Activated CD8-positive, alpha-beta memory T cell treated with anti-CD3 and anti-CD28 coated beads, Interleukin-2, amount 10 ng/mL, durations not matched to agents 7 days and 5 days (primary cell): ENCODE measurements around the gene CCM2. TPM values are rescaled to one million over a fixed set of nuclear protein-coding genes. Genes with fewer than 3 reads are reported as not detected.
"Not testable (repeated sequence)": the region's sequence is repeated elsewhere in the genome, so short reads cannot be mapped to it uniquely, and the experiment has no call there.

ENCODE experiments used
- ATAC-seq: fragments of 150-1000 bp; cut with Tn5 transposase; one replicate; pipeline ENCODE4 v1.10.0; 2021; ENCODE audit warnings: moderate library complexity
- CTCF ChIA-PET: fragments of 350-600 bp; sonication (Branson Sonifier 250); formaldehyde crosslinking; loops from one replicate; lab custom pipeline; 2021; ENCODE audit warnings: antibody characterized with exemption; lab: Charles Lee
- DNase-seq: peaks from one replicate; pipeline ENCODE4 v3.0.0-alpha.2; 2020
- H3K27ac Mint-ChIP-seq: one replicate; pipeline ENCODE4 v1.8.0; 2021; ENCODE audit warnings: mild to moderate bottlenecking, mixed read lengths
- H3K27me3 Mint-ChIP-seq: one replicate; pipeline ENCODE4 v1.8.0; 2021; ENCODE audit warnings: mixed read lengths
- H3K36me3 Mint-ChIP-seq: one replicate; pipeline ENCODE4 v1.8.0; 2021; ENCODE audit warnings: mild to moderate bottlenecking, mixed read lengths
- H3K4me1 Mint-ChIP-seq: one replicate; pipeline ENCODE4 v1.8.0; 2021; ENCODE audit warnings: mixed read lengths
- H3K4me3 Mint-ChIP-seq: one replicate; pipeline ENCODE4 v1.8.0; 2021; ENCODE audit warnings: mild to moderate bottlenecking, moderate library complexity, mixed read lengths
- H3K9me3 Mint-ChIP-seq: one replicate; pipeline ENCODE4 v1.8.0; 2022; ENCODE audit warnings: low read depth, mixed read lengths
- total RNA-seq, 2 experiments: library from RNA; stranded (reverse); gene quantifications; one replicate each; pipeline ENCODE4 v1.2.3, GENCODE V29; 2021

CCM2 gene
- total RNA-seq, 2 experiments from 2014 or later = 87.5 to 113 TPM

DNA sequence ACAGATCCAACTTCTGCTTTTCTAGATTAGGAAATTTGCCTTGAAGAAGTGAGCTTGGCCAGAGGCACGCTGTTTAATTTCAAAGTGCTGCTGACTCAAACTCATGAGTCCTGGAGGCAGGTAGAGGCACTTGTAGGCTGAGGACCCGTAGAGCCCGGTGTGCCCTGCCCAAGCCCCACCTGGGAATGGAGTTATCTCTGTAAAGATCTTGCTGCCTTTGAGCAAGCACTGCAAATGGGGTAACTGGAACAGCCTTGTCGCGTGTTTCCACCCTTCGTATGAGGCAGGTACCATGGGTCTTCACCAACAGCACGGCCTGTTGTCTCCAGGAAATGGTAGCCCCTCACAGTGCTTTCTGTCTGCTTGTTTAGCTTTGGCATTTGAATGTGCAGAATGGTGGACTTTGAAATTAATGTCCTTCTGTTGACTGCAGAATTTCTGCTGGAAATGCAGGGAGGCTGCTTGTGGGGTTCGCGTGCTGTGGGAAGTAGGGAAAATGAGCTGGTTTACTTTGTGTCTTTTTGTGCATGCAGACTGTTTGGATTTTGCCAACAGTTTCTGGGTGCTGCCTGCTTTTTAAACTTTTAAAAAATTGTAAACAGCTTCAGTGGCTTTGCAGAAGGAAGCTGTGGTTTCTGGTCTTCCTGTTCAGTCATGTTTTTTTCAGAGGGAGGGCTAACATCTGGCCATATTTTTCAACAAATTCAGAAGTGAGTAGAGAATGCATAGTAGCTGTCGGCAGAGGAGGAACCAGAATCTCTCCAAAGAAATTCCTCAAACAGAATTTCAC, 27.2 kb downstream of the CCM2 start:
- Mint-ChIP-seq H3K27me3 (no peaks in the 10 kb centered on the region), H3K4me3 (peak overlapping the region; percentile 82), H3K4me1 (peaks cover 71% of the 10 kb centered on the region), H3K27ac (peak overlapping the region; percentile 86), H3K36me3 (peaks cover 56% of the 10 kb centered on the region), H3K9me3 (no peaks in the 10 kb centered on the region)
- CTCF ChIA-PET = interaction anchor here (1.1 to 4.8 kb wide), 11 partner anchors 9 to 492 kb away, joined by 3 to 27 read pairs (median 4); partner anchors contain the start of genes CCM2 and MYO1G
- ATAC-seq (peak; percentile 62), DNase-seq (peak; percentile 68)

DNA sequence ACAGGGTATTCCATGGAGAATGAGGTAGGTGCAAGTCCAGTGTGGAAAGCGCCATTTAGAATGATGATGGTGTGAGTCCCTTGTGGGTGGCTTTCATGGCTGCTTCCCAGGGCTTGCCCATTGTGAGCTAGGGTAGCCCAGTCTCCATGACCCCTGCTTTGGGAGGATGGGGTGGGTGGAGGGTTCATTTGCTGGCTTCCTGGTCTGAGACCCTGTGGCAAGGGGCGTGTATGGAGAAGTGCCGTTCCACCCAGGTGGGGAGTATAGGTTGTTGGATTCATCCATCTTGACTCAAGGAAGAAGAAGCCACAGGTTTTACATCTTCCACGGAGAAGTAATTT, 27.7 kb downstream of the CCM2 start:
- Mint-ChIP-seq H3K9me3 (no peaks in the 10 kb centered on the region), H3K36me3 (peaks cover 60% of the 10 kb centered on the region), H3K4me1 (peaks cover 76% of the 10 kb centered on the region), H3K27ac (peak overlapping the region; percentile 86), H3K27me3 (no peaks in the 10 kb centered on the region), H3K4me3 (peak overlapping the region; percentile 82)
- DNase-seq = no peak
- CTCF ChIA-PET = interaction anchor here (1.1 to 4.8 kb wide), 11 partner anchors 9 to 493 kb away, joined by 3 to 27 read pairs (median 4); partner anchors contain the start of genes CCM2 and MYO1G
- peak; percentile 20 for ATAC-seq

DNA sequence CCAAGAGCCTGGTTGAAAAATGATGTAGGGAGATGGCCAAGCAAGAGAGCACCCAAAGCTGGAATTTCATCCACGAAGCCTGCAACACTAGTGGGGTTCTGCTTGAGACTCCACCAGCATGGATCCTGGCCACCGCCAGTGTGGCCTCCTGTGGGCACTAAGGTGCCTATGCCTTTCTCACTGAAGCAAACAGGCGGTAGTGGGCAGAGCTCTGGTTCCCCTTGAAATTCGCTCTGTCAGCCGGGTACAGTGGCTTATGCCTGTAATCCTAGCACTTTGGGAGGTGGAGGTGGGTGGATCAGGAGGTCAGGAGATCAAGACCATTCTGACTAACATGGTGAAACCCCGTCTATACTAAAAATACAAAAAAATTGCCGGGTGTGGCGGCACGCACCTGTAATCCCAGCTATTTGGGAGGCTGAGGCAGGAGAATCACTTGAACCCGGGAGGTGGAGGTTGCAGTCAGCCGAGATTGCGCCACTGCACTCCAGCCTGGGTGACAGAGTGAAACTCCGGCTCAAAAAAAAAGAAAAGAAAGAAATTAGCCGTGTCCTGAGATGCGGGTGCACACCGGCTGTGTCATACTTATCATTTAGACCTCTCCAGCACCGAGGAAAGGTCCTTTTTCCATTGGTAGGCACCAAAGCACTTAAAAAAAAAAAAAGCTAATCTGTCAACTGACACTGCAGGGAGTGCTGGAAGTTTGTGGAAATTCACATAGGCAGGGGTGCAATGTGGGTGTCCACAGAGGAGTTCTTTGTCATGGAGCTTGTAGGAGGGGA, 28.3 kb downstream of the CCM2 start:
- H3K27me3 Mint-ChIP-seq = no peaks in the 10 kb centered on the region
- DNase-seq (peak; percentile 37), ATAC-seq (no peak)
- no peaks in the 10 kb centered on the region for H3K9me3 Mint-ChIP-seq
- H3K27ac Mint-ChIP-seq = peak overlapping the region; percentile 86
- CTCF ChIA-PET = interaction anchor here (1.1 to 4.8 kb wide), 9 partner anchors 8 to 493 kb away, joined by 3 to 27 read pairs (median 5); partner anchors contain the start of genes CCM2 and MYO1G
- peaks cover 62% of the 10 kb centered on the region for H3K36me3 Mint-ChIP-seq
- peaks cover 79% of the 10 kb centered on the region for H3K4me1 Mint-ChIP-seq
- H3K4me3 Mint-ChIP-seq = peak overlapping the region; percentile 82

DNA sequence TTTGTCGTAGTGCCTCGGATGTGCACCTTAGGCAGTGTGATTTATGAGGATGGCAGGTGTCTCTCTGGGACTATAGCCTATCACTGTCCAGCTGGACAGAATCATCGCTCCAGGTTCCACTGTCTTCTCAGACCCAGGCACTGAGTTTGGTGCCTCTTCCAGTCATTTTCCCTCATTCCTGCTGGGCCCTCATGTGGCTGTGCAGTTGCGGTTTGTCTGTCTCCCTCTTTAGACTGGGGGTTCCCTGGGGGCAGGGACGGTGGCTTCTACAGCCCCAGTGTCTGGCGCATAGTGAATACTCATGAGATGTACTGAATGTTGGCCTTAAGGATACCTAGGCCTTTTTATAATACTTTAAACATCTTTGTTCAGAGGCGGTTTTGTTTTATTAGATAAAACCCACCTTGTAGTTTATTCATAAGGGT, 28.9 kb downstream of the CCM2 start:
- Mint-ChIP-seq H3K27ac (peak overlapping the region; percentile 86), H3K36me3 (peaks cover 59% of the 10 kb centered on the region), H3K9me3 (no peaks in the 10 kb centered on the region), H3K4me3 (peak overlapping the region; percentile 82), H3K4me1 (peaks cover 81% of the 10 kb centered on the region), H3K27me3 (no peaks in the 10 kb centered on the region)
- ATAC-seq = no peak
- CTCF ChIA-PET = interaction anchor here (1.8 to 4.8 kb wide), 5 partner anchors 28 to 107 kb away, joined by 5 to 27 read pairs (median 10); partner anchors contain the start of genes CCM2 and MYO1G
- DNase-seq = no peak

DNA sequence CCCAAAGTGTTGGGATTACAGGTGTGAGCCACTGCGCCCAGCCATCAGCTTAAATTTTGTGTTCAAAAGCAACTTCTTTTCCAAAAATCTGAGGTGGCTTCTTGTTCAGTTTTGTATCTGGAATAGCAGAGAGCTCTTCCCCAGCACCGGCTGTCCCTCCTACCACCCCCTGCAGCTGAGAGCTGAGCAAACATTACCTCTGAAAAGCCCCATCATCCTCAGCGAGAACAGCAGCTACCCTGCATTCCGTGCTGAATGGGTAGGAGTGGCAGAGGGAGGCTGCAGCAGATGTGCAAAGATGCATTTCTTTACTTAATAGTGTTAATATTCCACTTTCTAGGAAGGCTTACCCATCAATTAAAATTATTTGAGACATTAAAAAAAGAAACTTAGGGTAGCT, 31.8 kb downstream of the CCM2 start:
- DNase-seq (no peak), ATAC-seq (no peak)
- CTCF ChIA-PET = interaction anchor here (1.6 to 3.7 kb wide), 4 partner anchors 10 to 104 kb away, joined by 5 to 13 read pairs (median 10); no protein-coding TSS in a partner anchor
- Mint-ChIP-seq H3K9me3 (no peaks in the 10 kb centered on the region), H3K4me3 (peak overlapping the region; percentile 16), H3K36me3 (peaks cover 45% of the 10 kb centered on the region), H3K27ac (peak overlapping the region; percentile 8), H3K27me3 (no peaks in the 10 kb centered on the region), H3K4me1 (peaks cover 81% of the 10 kb centered on the region)

DNA sequence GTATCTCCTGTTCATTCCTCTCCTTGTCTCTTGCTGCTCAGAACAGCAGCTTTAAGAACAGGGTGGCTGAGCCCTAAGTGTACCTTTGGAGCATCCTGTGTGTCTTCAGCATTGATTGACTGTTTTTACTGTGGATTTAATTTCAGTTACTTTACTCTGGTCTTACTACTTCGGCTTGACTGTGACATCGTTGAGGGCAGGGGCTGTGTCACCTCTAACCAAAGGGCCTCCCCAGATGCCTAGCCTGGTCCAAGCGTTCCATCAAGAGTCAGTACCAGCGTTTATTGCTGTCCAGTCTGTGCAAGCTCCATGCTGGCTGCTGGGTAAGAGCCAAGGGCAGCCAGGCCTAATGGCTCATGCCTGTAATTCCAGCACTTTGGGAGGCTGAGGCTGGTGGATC, 32.4 kb downstream of the CCM2 start:
- CTCF ChIA-PET = interaction anchor here (0.7 to 3.7 kb wide), 5 partner anchors 10 to 103 kb away, joined by 3 to 13 read pairs (median 9); partner anchors contain the start of gene MYO1G
- Mint-ChIP-seq H3K36me3 (peaks cover 47% of the 10 kb centered on the region), H3K4me3 (peak overlapping the region; percentile 55), H3K27ac (peak overlapping the region; percentile 78), H3K4me1 (peaks cover 81% of the 10 kb centered on the region), H3K9me3 (no peaks in the 10 kb centered on the region), H3K27me3 (no peaks in the 10 kb centered on the region)
- no peak for DNase-seq
- no peak for ATAC-seq

DNA sequence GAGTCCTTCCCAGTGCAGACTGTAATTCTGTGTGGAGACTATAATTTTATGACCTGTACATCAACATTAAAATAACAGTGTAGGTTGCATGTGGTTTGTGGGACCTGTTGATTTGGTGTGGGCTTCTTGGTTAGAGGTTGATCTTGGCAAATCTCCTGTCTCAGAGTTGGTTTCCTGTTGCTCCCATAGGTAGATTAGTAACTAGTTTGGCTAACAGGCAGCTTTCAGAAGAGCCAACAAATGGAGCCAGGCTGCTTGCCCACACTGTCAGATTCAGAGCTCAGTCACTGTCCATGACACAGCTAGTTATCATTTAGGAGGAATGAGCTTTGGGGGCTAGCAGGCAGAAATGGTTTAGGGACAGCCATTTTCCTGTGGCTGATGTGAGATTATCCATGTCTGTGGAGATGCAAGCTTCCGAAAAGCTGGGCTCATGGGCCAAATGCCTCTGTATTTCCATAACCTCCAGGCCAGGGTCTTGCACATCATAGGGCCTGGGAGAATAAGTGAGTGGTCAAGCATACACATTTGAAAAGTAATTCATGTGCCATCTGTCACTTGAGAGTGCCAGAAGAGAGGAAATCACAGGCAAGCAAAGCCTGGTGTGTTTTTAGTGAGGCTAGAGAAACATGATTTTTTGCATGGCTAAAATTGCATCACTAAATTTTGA, 33.4 kb downstream of the CCM2 start:
- Mint-ChIP-seq H3K27me3 (no peaks in the 10 kb centered on the region), H3K4me3 (peak overlapping the region; percentile 55), H3K4me1 (peaks cover 81% of the 10 kb centered on the region), H3K36me3 (peaks cover 47% of the 10 kb centered on the region), H3K27ac (peak overlapping the region; percentile 78), H3K9me3 (no peaks in the 10 kb centered on the region)
- peak; percentile 41 for ATAC-seq
- DNase-seq = peak; percentile 66
- CTCF ChIA-PET = interaction anchor here (0.6 to 3.7 kb wide), 7 partner anchors 11 to 566 kb away, joined by 3 to 13 read pairs (median 7); no protein-coding TSS in a partner anchor

DNA sequence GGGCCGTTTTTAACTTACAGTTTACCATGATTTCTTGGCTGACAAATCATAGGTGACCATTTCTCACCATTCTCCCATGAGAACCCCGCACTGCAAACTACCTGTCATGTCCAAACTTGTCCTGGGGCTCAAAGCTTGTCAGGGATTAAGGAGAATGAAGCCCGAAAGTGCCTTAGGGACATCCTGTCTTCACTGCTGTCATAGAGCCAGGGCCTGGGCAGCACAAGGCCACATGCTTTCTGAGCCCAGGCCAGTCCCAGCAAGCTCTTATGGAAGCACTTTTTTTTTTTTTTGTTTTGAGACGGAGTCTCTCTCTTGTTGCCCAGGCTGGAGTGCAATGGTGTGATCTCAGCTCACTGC, 33.9 kb downstream of the CCM2 start:
- no peaks in the 10 kb centered on the region for H3K9me3 Mint-ChIP-seq
- H3K4me3 Mint-ChIP-seq = no peak overlapping the region
- H3K4me1 Mint-ChIP-seq = peaks cover 78% of the 10 kb centered on the region
- H3K27me3 Mint-ChIP-seq = no peaks in the 10 kb centered on the region
- ATAC-seq = no peak
- CTCF ChIA-PET = interaction anchor here (0.7 to 3.7 kb wide), 7 partner anchors 12 to 566 kb away, joined by 3 to 13 read pairs (median 7); no protein-coding TSS in a partner anchor
- peak overlapping the region; percentile 78 for H3K27ac Mint-ChIP-seq
- H3K36me3 Mint-ChIP-seq = peaks cover 47% of the 10 kb centered on the region
- no peak for DNase-seq

DNA sequence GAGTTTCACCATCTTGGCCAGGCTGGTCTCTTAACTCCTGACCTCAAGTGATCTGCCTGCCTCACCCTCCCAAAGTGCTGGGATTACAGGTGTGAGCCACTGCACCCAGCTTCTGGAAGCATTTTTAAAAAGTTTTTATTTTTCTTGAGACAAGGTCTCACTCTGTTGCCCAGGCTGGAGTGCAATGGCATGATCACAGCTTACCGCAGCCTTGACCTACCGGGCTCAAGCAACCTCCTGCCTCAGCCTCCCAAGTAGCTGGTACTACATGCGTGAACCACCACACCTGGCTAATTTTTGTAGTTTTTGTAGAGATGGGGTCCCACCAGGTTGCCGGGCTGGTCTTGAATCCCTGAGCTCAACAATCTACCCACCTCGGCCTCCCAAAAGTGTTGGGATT, 34.7 kb downstream of the CCM2 start:
- H3K4me3 Mint-ChIP-seq, ATAC-seq, H3K9me3 Mint-ChIP-seq, DNase-seq, H3K27ac Mint-ChIP-seq, H3K27me3 Mint-ChIP-seq: not testable (repeated sequence)
- Mint-ChIP-seq H3K36me3 (peaks cover 46% of the 10 kb centered on the region), H3K4me1 (peaks cover 72% of the 10 kb centered on the region)
- CTCF ChIA-PET = interaction anchor here (2.3 to 3.6 kb wide), 5 partner anchors 13 to 102 kb away, joined by 7 to 9 read pairs (median 8); partner anchors contain the start of gene MYO1G

DNA sequence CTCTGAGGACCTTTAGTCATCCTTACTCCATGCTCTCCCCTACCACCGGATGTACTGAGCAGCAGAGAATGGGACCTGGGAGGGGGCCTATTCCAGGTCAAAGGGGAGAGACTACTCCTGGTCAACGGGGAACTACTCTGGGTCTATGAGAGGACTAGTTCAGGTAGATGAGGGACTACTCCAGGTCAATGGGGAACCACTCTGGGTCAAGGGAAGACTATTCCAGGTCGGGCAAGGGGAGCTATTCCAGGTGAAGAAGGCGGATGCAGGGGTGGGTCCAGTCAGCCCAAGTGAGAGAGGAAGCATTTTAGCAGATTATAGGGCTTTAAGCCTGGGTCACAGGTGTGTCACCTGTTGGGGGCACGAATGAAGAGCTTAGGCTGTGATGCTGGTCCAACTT, 35.4 kb downstream of the CCM2 start:
- H3K4me1 Mint-ChIP-seq = peaks cover 65% of the 10 kb centered on the region
- ATAC-seq (no peak), DNase-seq (no peak)
- H3K27me3 Mint-ChIP-seq = no peaks in the 10 kb centered on the region
- no peaks in the 10 kb centered on the region for H3K9me3 Mint-ChIP-seq
- CTCF ChIA-PET = interaction anchor here (0.6 to 2.7 kb wide), 7 partner anchors 12 to 178 kb away, joined by 3 to 8 read pairs (median 7); partner anchors contain the start of gene MYO1G
- no peak overlapping the region for H3K4me3 Mint-ChIP-seq
- peak overlapping the region; percentile 13 for H3K27ac Mint-ChIP-seq
- H3K36me3 Mint-ChIP-seq = peaks cover 42% of the 10 kb centered on the region

DNA sequence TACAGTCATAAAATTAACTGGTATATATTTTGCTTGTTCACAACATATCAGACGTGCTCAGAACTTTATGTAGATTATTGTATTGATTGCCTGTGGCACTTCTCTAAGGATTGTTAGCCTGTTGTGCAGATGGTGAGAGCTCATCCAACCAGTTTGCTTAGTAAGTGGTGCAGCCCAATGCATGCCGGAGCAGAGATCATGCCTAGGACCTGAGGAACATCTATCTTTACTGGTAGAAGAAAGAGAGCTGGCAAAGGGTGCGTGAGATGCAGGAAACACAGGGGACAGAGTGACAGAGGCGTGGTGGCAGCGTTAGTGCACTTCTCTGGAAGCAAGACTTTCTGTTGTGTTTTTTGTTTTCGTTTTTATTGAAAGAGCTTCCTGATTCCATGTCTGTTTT, 35.9 kb downstream of the CCM2 start:
- peak overlapping the region; percentile 73 for H3K27ac Mint-ChIP-seq
- H3K36me3 Mint-ChIP-seq = peaks cover 45% of the 10 kb centered on the region
- H3K4me1 Mint-ChIP-seq = peaks cover 65% of the 10 kb centered on the region
- peak overlapping the region; percentile 32 for H3K4me3 Mint-ChIP-seq
- H3K9me3 Mint-ChIP-seq = no peaks in the 10 kb centered on the region
- DNase-seq = peak; percentile 48
- no peak for ATAC-seq
- H3K27me3 Mint-ChIP-seq = no peaks in the 10 kb centered on the region
- CTCF ChIA-PET = interaction anchor here (0.6 to 2.7 kb wide), 10 partner anchors 8 to 179 kb away, joined by 3 to 8 read pairs (median 6); partner anchors contain the start of gene MYO1G

DNA sequence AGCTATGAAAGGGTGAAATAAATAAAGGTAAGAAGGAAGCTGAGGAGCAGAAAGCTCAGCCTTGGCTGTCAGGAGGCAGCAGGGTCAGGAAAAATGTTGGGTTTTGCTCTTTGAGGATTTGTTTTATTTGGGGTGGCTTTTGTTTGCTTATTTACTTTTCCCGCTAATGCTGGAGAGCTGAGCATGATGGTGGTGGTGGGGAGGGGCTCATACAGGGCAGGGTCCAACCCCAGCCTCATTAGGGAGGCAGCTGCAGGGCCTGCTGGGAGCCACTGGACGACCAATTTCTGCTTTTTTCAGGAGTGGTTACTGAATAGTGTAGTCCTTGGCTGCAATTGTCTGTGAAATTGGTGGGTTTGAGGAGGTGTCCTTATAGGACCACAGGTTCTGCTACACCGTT, 36.3 kb downstream of the CCM2 start:
- Mint-ChIP-seq H3K27ac (peak overlapping the region; percentile 73), H3K9me3 (no peaks in the 10 kb centered on the region), H3K4me3 (peak overlapping the region; percentile 32), H3K27me3 (no peaks in the 10 kb centered on the region), H3K4me1 (peaks cover 65% of the 10 kb centered on the region), H3K36me3 (peaks cover 48% of the 10 kb centered on the region)
- DNase-seq (no peak), ATAC-seq (no peak)
- CTCF ChIA-PET = interaction anchor here (1.2 to 2.7 kb wide), 9 partner anchors 9 to 179 kb away, joined by 3 to 8 read pairs (median 7); partner anchors contain the start of gene MYO1G
